Epidermal melanocyte (primary cell): ENCODE data around the gene RDX.

Experiments
- DNase-seq: peaks from one replicate; pipeline ENCODE4 v3.0.0; 2011; ENCODE audit warnings: low spot score; ENCODE audit not compliant: insufficient read length

The RDX gene

GRCh38 chr11:110133160-110133559 lies 163.3 kb downstream of the RDX start:
- no peak for DNase-seq

- DNase-seq = no peak
Measured at GRCh38 chr11:110131386-110132123, 164.9 kb downstream of the RDX start.

- no peak for DNase-seq
Measured at GRCh38 chr11:110130642-110131238, 165.7 kb downstream of the RDX start.

GRCh38 chr11:110128161-110128560 lies 168.3 kb downstream of the RDX start:
- DNase-seq = peak; percentile 22

GRCh38 chr11:110126936-110127335 lies 169.5 kb downstream of the RDX start:
- no peak for DNase-seq

- no peak for DNase-seq
Measured at GRCh38 chr11:110125632-110126031, 170.8 kb downstream of the RDX start.
